Brain pericyte (primary cell): ENCODE results near the gene KHK.
"Not testable (repeated sequence)": the region's sequence is repeated elsewhere in the genome, so short reads cannot be mapped to it uniquely, and the experiment has no call there.

Source experiments
- DNase-seq: peaks from one replicate; pipeline ENCODE4 v3.0.0-alpha.2; 2012; ENCODE audit warnings: low read depth, low spot score

The KHK gene

DNA sequence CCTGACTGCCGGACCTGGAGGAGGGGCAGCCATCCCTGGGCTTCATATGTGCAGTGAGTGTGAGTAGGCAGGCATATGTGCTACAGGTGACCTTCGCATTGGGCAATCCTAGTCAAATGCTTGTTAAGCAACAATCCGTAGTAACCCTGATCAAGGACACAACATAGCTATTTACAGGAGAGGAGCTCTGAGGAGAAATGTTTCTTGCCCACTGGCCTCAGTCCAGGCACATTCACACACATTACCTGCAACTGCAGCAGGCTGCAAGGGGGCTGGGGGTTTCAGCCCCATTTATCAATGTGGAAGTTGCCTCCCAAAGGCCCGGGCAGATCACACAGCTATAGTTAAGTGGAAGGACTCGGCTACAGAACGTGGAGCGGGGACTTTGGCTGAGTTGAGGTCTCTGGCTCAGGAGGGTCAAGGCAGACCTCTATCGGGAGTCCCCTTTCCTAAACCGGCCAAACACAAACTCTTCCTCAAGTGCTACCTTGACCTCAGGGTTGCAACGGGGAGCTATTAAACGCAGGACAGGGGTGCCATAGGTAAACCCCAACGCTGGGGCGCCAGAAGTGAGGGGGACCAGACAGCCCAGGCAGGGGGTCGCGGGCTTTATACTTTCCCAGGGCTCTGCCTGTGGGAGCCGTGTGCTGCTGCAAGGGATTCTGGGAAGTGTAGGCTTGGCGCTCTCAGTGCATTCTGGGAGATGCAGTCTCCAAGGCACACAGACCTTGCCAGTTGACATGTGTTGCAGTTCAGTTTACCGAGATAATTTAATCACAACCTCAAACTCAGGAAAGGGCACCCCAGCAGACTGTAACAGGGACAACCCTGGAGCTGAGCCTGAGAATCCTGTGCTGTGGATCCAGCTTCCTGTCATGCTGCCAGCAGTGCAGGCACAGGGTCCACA lies 9.4 kb downstream of the KHK start:
- no peak for DNase-seq

DNA sequence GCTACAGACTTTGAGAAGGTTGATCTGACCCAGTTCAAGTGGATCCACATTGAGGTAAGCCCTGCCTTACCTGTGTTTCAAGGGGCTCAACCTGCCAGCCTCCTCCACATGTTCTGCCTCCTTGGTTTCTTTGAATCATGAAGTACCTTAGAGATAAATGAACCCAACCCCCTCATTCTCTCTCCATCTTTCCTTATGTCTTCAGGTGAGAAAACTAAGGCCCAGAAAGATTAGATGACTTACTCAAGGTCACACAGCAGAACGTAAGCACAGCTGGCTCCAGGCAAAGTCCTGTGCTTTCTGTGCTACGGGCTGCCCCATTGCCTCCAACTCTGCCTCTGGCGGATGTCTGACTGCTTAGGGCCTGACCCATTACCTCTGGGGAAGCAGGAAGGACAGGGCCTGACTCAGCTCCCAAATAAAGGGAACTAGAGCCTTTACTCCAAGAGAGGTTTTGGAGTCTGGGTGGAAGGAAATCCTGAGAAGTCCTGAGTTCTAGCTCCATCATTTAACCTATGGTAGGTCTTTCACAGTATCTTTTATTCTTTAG lies 10.3 kb downstream of the KHK start:
- DNase-seq = no peak

DNA sequence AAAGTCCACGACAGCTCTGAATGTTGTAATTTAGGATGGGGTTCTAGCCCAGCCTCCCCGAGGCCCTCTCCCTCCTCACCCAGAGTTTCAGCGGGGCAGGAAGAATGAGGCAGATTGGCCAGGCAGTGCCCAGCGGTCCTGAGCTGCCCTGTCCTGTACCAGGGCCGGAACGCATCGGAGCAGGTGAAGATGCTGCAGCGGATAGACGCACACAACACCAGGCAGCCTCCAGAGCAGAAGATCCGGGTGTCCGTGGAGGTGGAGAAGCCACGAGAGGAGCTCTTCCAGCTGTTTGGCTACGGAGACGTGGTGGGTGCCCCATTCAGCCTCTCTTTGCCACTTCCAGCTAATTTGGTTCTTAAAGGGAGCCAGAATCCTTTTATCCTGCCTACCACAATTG lies 10.8 kb downstream of the KHK start:
- DNase-seq = no peak

DNA sequence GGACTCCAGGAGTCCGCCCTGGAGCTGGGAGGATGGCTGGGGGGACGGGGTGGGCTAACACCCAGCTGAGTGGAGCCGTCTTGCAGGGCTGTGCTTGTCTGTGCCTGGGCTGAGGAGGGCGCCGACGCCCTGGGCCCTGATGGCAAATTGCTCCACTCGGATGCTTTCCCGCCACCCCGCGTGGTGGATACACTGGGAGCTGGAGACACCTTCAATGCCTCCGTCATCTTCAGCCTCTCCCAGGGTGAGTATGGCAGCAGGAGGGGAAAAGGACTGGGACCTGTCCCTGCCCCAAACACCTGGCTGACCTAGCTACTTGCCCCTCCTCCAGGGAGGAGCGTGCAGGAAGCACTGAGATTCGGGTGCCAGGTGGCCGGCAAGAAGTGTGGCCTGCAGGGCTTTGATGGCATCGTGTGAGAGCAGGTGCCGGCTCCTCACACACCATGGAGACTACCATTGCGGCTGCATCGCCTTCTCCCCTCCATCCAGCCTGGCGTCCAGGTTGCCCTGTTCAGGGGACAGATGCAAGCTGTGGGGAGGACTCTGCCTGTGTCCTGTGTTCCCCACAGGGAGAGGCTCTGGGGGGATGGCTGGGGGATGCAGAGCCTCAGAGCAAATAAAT lies 12.9 kb downstream of the KHK start:
- DNase-seq = no peak

DNA sequence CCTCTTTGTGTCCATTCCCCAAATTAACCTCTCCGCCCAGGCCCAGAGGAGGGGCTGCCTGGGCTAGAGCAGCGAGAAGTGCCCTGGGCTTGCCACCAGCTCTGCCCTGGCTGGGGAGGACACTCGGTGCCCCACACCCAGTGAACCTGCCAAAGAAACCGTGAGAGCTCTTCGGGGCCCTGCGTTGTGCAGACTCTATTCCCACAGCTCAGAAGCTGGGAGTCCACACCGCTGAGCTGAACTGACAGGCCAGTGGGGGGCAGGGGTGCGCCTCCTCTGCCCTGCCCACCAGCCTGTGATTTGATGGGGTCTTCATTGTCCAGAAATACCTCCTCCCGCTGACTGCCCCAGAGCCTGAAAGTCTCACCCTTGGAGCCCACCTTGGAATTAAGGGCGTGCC lies 13.5 kb downstream of the KHK start:
- DNase-seq = no peak

DNA sequence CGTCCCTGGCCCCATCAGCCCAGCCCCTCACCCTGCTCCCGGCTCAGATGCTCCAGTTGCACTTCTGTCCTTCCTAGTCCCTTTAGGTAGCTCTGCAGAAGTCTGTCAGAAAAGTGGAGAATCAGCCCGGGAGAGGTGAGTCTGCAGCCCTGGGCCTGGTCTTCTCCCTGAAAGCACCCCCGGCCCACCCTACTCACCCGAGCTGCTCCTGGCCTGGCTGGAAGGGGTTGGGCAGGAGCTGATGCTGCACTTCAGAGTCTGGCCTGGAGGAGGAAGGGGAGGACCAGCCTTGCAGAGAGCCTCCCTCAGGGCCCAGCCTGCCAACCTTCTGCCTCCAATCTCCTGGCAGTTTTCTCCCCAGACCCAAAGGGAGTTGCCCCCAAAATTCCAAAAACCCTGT lies 15.8 kb downstream of the KHK start:
- no peak for DNase-seq

DNA sequence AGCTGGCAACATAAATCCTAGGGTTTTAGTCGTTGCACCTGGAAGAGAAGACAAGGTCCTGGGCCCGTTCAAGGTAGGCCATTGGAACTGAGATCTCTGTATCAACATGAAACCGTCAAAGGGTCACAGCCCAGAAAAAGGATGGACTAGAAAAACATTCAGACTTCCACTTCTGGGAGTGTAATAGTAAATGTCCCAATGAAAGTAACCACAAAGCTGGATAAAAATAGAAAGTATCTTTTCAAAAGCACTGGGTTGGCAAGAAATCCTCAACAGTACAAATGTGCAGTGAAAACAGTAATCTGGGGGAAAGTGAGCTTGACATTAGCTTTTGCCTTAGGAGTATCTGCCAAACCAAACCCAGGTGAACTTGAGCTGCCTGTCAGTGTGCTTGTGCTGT lies 19.4 kb downstream of the KHK start:
- DNase-seq = no peak

DNA sequence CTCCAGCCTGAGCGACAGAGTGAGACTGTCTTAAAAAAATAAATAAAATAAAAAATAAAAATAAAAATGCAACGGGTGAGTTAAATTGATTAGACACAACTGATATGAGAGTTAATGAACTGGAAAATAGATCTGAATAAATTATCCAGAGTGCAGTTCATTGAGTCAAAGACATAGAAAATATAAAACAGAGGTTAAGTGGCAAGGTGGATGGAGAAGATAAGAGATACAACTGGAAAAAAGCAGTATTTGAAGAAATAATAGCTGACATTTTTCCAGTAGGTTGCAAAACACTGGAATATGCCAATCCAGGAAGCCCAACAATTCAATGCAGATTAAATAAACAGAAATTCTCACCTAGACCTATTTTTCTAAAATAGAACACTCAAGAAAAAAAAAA lies 21.6 kb downstream of the KHK start:
- no peak for DNase-seq

DNA sequence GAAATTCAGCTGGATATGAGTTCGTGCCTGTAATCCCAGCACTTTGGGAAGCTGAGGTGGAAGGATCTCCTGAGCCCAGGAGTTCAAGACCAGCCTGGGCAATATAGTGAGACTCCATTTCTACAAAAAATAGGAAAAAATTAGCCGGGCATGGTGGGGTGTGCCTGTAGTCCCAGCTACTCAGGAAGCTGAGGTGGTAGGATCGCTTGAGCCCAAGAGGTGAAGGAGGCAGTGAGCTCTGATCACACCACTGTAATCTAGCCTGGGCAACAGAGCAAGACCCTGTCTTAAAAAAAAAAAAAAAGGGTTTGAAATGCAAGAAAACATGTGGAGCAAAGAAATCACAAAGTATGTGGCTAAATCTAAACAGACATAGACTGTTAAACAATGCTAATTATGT lies 22.5 kb downstream of the KHK start:
- DNase-seq = no peak

DNA sequence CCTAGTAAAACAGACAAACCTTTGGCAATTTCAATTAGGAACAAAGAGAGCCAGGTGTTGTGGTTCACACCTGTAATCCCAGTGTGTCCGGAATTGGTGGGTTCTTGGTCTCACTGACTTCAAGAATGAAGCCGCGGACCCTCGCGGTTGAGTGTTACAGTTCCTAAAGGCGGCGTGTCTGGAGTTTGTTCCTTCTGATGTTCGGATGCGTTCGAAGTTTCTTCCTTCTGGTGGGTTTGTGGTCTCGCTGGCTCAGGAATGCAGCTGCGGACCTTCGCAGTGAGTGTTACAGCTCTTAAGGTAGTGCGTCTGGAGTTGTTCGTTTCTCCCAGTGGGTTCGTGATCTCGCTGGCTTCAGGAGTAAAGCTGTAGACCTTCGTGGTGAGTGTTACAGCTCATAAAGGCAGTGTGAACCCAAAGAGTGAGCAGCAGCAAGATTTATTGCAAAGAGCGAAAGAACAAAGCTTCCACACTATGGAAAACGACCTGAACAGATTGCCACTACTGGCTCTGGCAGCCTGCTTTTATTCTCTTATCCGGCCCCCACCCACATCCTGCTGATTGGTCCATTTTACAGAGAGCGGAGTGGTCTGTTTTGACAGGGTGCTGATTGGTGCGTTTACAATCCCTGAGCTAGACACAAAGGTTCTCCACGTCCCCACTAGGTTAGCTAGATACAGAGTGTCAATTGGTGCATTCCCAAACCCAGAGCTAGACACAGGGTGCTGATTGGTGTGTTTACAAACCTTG lies 24.2 kb downstream of the KHK start:
- DNase-seq = not testable (repeated sequence)

DNA sequence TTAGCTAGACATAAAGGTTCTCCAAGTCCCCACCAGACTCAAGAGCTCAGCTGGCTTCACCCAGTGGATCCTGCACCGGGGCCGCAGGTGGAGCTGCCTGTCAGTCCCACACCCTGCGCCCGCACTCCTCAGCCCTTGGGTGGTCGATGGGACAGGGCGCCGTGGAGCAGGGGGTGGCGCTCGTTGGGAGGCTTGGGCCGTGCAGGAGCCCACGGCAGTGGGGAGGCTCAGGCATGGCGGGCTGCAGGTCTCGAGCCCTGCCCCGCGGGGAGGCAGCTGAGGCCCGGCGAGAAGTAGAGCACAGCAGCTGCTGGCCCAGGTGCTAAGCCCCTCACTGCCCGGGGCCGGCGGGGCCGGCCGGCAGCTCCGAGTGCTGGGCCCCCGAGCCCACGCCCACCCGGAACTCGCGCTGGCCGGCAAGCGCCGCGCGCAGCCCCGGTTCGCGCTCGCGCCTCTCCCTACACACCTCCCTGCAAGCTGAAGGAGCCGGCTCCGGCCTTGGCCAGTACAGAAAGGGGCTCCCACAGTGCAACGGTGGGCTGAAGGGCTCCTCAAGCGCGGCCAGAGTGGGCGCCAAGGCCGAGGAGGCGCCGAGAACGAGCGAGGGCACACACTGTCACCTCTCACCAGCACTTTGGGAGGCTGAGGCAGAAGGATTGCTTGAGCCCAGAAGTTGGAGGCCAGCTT lies 25.0 kb downstream of the KHK start:
- DNase-seq = not testable (repeated sequence)

DNA sequence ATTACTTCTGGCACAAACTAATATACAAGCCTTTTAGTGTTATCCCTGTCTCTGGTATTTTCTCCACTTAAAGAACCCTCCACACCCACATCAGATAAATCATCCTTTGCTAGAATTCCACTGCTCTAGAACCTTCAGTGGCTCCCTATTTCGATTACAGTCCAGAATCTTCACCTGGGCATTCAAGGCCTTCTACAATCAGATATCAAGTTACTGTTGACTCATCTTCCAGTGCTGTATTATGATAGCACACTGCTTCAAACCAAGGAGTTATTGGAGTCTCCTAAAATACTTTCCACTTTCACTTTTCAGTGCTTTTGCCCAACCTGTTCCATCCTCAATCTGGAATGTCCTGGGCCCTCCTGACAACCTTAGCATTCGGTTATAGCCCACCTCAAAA lies 28.9 kb downstream of the KHK start:
- DNase-seq = no peak

DNA sequence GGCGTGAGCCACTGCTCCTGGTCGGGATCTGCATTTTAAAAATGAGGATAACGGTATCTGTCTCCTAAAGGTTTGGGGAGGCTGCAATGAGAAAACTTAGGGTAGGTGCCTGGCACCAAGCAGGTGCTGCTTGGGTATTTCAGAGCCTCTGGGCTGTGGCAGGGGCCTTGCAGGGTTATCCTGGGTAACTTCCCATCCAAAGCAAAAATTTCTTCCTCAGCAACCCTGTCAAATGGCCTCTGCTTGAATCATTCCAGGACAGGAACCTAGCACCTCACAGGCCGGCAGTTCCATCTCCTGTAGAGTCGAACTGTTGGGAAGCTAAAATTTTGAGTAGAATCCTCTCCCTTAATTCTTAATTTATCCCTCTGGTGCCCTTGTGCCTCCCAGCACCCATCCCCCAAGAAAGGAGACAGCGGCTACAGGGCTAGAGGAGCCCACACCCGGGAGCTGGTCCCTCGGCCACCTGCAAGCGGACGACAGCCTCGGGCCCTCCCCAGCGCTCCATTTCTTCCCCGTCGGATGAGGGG lies 31.5 kb downstream of the KHK start:
- DNase-seq = no peak

DNA sequence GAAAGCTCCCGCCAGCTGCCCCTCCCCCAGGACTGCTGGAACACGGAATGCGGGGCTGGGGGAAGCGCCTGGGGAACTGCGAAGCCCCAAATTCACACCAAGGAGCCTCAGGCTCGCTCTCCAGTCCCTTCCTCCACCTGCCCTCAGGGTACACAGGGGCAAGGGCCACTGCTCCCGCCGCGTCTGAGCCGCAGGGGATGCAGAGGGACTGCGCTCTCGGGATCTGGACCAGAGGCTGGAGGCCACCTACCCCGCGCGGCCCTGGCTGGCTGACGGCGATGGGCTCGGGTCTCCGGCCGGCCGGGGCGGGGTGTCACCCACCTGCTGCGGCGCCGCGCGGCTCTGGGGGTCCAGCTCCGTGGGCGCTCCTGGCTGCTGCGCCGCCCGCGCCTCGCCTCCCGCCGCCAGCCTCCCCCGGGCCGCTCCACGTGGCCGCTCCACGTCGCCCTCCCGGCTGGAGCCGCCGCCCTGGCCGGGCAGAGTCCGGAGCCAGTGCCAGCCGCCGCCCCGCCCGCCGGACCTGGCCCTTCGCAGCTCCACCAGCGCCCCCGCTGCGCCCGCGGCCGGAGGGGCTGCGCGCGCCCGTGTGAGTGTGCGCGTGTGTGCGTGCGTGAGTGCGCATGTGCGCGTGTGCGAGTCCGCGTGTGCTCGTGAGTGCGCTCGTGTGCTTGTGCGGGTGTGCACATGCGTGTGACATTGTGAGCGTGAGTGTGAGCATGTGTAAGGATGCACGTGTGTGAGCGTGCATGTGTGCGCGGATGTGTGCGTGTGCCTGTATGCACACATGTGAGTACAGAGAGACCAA lies 32.2 kb downstream of the KHK start, which contains the start of gene CGREF1:
TSS of gene CGREF1 (minus strand) at position 604 of the 805 bp plus-strand sequence. CDS start 14,762 bp downstream, outside the sequence.
- DNase-seq = no peak

DNA sequence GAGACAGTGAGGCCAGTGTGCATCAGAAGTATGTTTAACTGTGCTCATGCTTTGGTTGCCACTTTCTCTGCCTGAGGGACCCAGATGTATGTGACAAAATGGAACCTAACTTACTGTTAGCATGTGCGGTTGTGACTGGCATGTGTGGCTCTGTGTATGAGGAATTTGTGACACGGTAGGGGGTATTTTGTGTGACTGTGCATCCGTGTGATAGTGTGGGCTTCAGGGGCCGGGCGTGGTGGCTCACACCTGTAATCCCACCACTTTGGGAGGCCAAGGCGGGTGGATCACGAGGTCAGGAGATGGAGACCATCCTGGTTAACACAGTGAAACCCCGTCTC lies 32.7 kb downstream of the KHK start:
- DNase-seq = not testable (repeated sequence)

DNA sequence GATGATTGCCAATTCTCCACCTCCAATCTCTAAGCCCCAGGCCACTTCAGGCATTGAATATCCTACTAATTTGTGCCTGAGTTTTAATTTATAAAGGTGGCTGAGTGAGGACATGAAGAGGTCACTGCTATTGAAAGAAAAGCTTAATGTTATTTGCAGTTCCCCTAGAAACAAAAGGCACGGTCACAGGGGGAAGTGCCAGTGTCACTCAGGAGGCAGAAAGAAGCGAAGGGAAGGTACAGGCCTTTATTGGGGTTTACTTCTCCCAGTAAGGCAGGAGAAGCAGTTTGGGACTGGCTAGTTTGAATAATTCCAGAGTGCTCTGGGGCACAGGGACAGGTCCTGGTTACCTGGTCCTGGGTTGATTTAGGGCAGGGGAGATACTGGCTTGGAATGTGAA lies 35.3 kb downstream of the KHK start:
- no peak for DNase-seq

DNA sequence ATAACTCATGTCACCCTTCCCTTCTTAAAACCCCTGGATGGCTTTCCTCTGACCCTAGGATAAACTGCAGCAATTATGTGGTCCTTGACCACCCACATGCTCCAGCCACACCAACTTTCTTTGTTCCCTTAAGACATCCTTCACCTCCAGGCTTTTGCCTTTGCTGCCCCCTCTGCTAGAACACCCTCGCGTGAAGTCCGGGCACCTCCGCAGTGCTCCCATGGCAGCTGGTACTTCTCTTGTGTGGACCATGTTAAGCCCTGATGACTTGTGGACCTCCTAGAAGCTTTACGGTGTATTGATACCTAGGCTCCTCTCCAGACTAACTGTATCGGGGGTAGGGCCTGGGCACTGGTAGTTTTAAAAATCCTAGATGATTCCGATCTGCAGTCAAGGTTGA lies 36.2 kb downstream of the KHK start:
- DNase-seq = no peak

DNA sequence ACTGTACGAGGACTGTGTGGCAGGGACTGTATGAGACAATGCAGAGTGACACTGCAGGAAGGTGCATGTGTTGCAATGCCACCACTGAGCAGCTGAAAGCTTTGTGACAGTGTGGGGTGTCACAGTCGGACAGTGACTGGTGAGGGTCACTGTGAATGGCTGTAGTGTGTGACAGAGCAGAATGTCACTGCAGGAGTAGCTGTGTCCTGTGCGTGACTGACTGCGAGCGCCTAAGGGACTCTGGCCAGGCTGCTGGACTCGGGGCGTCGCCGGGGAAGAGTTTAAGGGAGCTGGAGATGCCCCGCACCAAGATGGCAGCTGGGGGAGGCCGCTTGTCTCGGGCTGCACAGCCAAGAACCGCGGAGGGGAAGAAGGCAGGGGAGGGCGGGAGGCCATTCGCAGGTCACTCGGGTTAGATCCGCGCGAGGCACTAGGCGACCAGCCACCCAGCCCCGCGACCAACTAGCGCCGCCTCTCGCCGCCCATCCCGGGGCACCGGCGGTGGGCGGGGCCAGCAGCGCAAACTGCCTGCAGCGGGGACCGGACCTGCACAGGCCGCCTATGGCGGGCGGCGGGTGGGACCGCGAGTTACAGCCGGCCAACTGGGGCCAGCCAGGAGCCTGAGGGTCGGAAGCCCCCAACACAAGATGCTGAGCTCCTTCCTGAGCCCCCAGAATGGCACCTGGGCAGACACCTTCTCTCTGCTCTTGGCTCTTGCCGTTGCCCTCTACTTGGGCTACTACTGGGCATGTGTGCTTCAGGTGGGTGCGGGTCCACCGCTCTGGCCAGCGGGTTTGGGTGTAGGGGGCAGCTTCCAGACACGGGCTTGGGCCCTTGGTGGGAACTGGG lies 37.0 kb downstream of the KHK start, which contains the start of gene ABHD1:
TSS of gene ABHD1 (plus strand) at position 514 of the 849 bp plus-strand sequence. CDS start at position 648, 134 bp downstream.
- DNase-seq = no peak

DNA sequence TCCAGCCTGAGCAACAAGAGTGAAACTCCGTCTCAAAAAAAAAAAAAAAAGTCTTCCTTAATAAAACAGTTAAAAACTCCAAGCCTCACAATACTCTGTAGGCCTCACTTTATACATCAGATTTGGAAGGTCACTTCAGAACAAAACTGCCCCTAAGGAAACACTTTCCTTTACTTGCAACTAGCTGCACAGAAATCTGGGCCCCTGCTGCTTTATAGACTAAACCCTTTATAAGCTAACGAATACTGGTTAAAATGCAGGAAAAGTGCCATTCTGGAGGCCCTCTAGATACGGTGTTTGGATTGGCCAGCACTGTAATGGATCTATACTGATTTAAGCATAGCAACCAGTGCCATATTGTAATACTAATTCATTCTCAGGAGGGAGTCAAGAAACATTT lies 38.5 kb downstream of the KHK start:
- DNase-seq = no peak
